H9 (cell line): ENCODE measurements around the gene ERP27. TPM values are rescaled to one million over a fixed set of nuclear protein-coding genes. Genes with fewer than 3 reads are reported as not detected.

Experiments
- DNase-seq: peaks from one replicate; pipeline ENCODE4 v3.0.0-alpha.2; 2017
- H2AFZ ChIP-seq: one replicate; pipeline ENCODE4 v1.6.1; 2013; ENCODE audit warnings: mild to moderate bottlenecking, low read length, control low read depth, moderate library complexity
- H2AK5ac ChIP-seq: 2 replicates; pipeline ENCODE4 v1.6.1; 2013; ENCODE audit warnings: low read length, control low read depth, mixed read lengths; ENCODE audit not compliant: insufficient read length
- H2BK120ac ChIP-seq: one replicate; pipeline ENCODE4 v1.6.1; 2013; ENCODE audit warnings: low read depth, mild to moderate bottlenecking, low read length, control low read depth, inconsistent platforms; ENCODE audit not compliant: poor library complexity, severe bottlenecking
- H2BK12ac ChIP-seq: 2 replicates; pipeline ENCODE4 v1.6.1; 2013; ENCODE audit warnings: low read length, control low read depth, mixed read lengths, low read depth; ENCODE audit not compliant: insufficient read length
- H2BK15ac ChIP-seq: 2 replicates; pipeline ENCODE4 v1.6.1; 2013; ENCODE audit warnings: low read depth, low read length, control low read depth
- H2BK20ac ChIP-seq: one replicate; pipeline ENCODE4 v1.6.1; 2013; ENCODE audit warnings: low read depth, mild to moderate bottlenecking, low read length, control low read depth, inconsistent platforms; ENCODE audit not compliant: poor library complexity, severe bottlenecking
- H2BK5ac ChIP-seq: 2 replicates; pipeline ENCODE4 v1.6.1; 2013; ENCODE audit warnings: low read length, control low read depth, mixed read lengths; ENCODE audit not compliant: insufficient read length
- H3K14ac ChIP-seq: 2 replicates; pipeline ENCODE4 v1.6.1; 2013; ENCODE audit warnings: low read length, control low read depth; ENCODE audit not compliant: insufficient read depth
- H3K18ac ChIP-seq: 2 replicates; pipeline ENCODE4 v1.6.1; 2013; ENCODE audit warnings: low read depth, mild to moderate bottlenecking, mixed read lengths, low read length, control low read depth; ENCODE audit not compliant: insufficient read length
- H3K23ac ChIP-seq: 2 replicates; pipeline ENCODE4 v1.6.1; 2013; ENCODE audit warnings: low read length, control low read depth, mixed read lengths, low read depth; ENCODE audit not compliant: insufficient read length
- H3K23me2 ChIP-seq: 2 replicates; pipeline ENCODE4 v1.6.1; 2013; ENCODE audit warnings: low read depth, mild to moderate bottlenecking, mixed read lengths, low read length, control low read depth; ENCODE audit not compliant: insufficient read length, poor library complexity, severe bottlenecking
- H3K27ac ChIP-seq: 2 replicates; pipeline ENCODE4 v1.5.1; 2013; ENCODE audit warnings: low read length, control low read depth, mixed read lengths, low read depth; ENCODE audit not compliant: insufficient read length
- H3K27me3 ChIP-seq: 2 replicates; pipeline ENCODE4 v1.6.1; 2013; ENCODE audit warnings: low read length, control low read depth, inconsistent platforms; ENCODE audit not compliant: insufficient read depth
- H3K4ac ChIP-seq: 2 replicates; pipeline ENCODE4 v1.6.1; 2013; ENCODE audit warnings: low read depth, mild to moderate bottlenecking, control low read depth, inconsistent platforms, low read length, moderate library complexity
- H3K4me1 ChIP-seq: 2 replicates; pipeline ENCODE4 v1.6.1; 2013; ENCODE audit warnings: low read length, control low read depth, inconsistent platforms; ENCODE audit not compliant: insufficient read depth
- H3K4me2 ChIP-seq: 2 replicates; pipeline ENCODE4 v1.6.1; 2013; ENCODE audit warnings: low read length, control low read depth, mixed read lengths; ENCODE audit not compliant: insufficient read length, insufficient read depth
- H3K56ac ChIP-seq: 2 replicates; pipeline ENCODE4 v1.6.1; 2013; ENCODE audit warnings: low read depth, mild to moderate bottlenecking, mixed read lengths, low read length, control low read depth; ENCODE audit not compliant: insufficient read length
- H3K79me1 ChIP-seq: 2 replicates; pipeline ENCODE4 v1.6.1; 2013; ENCODE audit warnings: low read depth, mild to moderate bottlenecking, moderate library complexity, low read length, control low read depth, inconsistent platforms; ENCODE audit not compliant: insufficient read depth, poor library complexity, severe bottlenecking
- H3K79me2 ChIP-seq: 2 replicates; pipeline ENCODE4 v1.6.1; 2013; ENCODE audit warnings: low read length, control low read depth, inconsistent platforms; ENCODE audit not compliant: insufficient read depth
- H3K9ac ChIP-seq: 2 replicates; pipeline ENCODE4 v1.6.1; 2013; ENCODE audit warnings: low read length, control low read depth, mixed read lengths; ENCODE audit not compliant: insufficient read length; ENCODE audit errors: extremely low read depth
- H3K9me3 ChIP-seq: one replicate; pipeline ENCODE4 v1.6.1; 2013; ENCODE audit warnings: low read depth, low read length, inconsistent platforms; ENCODE audit not compliant: control insufficient read depth
- H3T11ph ChIP-seq: one replicate; pipeline ENCODE4 v1.6.1; 2013; ENCODE audit warnings: mild to moderate bottlenecking, low read length, control low read depth, inconsistent platforms
- H4K20me1 ChIP-seq: one replicate; pipeline ENCODE4 v1.6.1; 2013; ENCODE audit not compliant: control insufficient read depth, insufficient read length, insufficient read depth
- H4K5ac ChIP-seq: 2 replicates; pipeline ENCODE4 v1.6.1; 2013; ENCODE audit warnings: low read depth, mild to moderate bottlenecking, mixed read lengths, low read length, control low read depth; ENCODE audit not compliant: insufficient read length
- H4K8ac ChIP-seq: replicated peaks from 2 replicates; pipeline ENCODE4 v1.6.1; 2013; ENCODE audit warnings: low read length, control low read depth, mixed read lengths, low read depth; ENCODE audit not compliant: insufficient read length
- H4K91ac ChIP-seq: 2 replicates; pipeline ENCODE4 v1.6.1; 2013; ENCODE audit warnings: low read depth, mild to moderate bottlenecking, moderate library complexity, mixed read lengths, low read length, control low read depth; ENCODE audit not compliant: insufficient read length
- H3K27ac Mint-ChIP-seq, 3 experiments: 2 replicates in 2 of 3; 3 replicates in 1 of 3; pipeline ENCODE4 v1.8.0; 2020 to 2021; ENCODE audit warnings: mixed read lengths in 3 of 3, mild to moderate bottlenecking in 1 of 3, moderate library complexity in 1 of 3
- H3K27me3 Mint-ChIP-seq: 2 replicates; pipeline ENCODE4 v1.8.0; 2021; ENCODE audit warnings: low read depth, mild to moderate bottlenecking, moderate library complexity, mixed read lengths
- H3K36me3 Mint-ChIP-seq, 3 experiments: 2 replicates in 2 of 3; 3 replicates in 1 of 3; pipeline ENCODE4 v1.8.0; 2020 to 2021; ENCODE audit warnings: low read depth in 3 of 3, mixed read lengths in 3 of 3; ENCODE audit not compliant: insufficient read depth in 1 of 3
- H3K4me1 Mint-ChIP-seq, 2 experiments: 2 replicates each; pipeline ENCODE4 v1.8.0; 2020; ENCODE audit warnings: mixed read lengths in 2 of 2
- H3K4me3 Mint-ChIP-seq, 2 experiments: 2 replicates in 1 of 2; 3 replicates in 1 of 2; pipeline ENCODE4 v1.8.0; 2020 to 2021; ENCODE audit warnings: mild to moderate bottlenecking in 2 of 2, mixed read lengths in 2 of 2, moderate library complexity in 1 of 2
- H3K9me3 Mint-ChIP-seq, 2 experiments: 2 replicates in 1 of 2; 3 replicates in 1 of 2; pipeline ENCODE4 v1.8.0; 2020; ENCODE audit warnings: mild to moderate bottlenecking in 2 of 2, mixed read lengths in 2 of 2, moderate library complexity in 1 of 2
- WGBS: extraction: QIAGEN DNeasy Blood & Tissue Kit; methylation state at CpG from one replicate; pipeline ENCODE4 v1.1.7; 2013; ENCODE audit warnings: missing lambda C conversion rate, low lambda C conversion rate, mixed read lengths; ENCODE audit not compliant: insufficient read length; ENCODE audit errors: extremely low coverage; 5-methylcytosine and 5-hydroxymethylcytosine counted together
- total RNA-seq: library from RNA; stranded (reverse); gene quantifications from 2 replicates; pipeline ENCODE4 v1.2.1, GENCODE V29; 2021
- TF ChIP-seq, protein P1 (sequence below): fragments of 200-600 bp; sonication (generic); conservative IDR thresholded peaks from 3 replicates; pipeline ENCODE4 v1.8.0; 2021; ENCODE audit warnings: antibody characterized with exemption, mild to moderate bottlenecking

ERP27 gene
- total RNA-seq, 1 experiment from 2014 or later: not detected

DNA sequence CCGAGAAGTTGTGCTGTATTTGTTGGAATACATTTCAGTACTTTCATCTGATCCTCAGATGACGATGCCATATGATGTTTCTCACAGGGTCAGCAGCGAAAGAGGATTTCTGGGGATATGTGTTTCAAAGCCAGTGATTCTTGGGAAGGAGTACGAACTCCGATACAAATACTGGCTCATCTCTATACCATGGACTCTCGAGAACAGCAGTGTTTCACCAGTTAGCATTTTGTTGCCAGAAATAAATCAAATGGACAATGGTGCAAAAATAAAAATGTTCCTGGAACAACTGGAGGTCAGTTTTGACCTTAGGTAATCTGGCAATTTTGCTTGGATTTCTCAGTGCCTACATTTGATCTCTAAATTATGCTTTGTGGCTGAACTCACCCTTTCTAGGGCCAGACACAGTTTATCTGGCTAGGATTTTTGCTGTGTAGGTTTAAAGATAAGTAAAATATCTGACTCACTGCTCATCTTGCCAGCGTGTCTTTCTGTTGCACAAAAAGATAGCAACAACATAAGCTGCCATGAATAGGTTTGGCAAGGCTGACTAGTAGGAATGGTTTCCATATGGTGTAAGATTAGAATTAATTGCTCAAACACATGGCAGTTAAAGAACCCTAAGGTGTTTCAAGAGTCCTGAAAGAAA, 41.7 kb downstream of the ERP27 start:
- Histone ChIP-seq H3K23ac (no peak overlapping the region), H3K79me1 (no peaks in the 10 kb centered on the region), H4K8ac (no peak overlapping the region), H2BK15ac (no peak overlapping the region), H3K14ac (no peak overlapping the region), H2BK5ac (no peak overlapping the region), H2AK5ac (no peak overlapping the region), H2AFZ (no peak overlapping the region), H3K23me2 (no peaks in the 10 kb centered on the region), H3K18ac (no peak overlapping the region), H4K20me1 (no peaks in the 10 kb centered on the region), H2BK120ac (no peak overlapping the region), H3T11ph (no peak overlapping the region), H3K4me1 (peaks cover 2% of the 10 kb centered on the region; the same call in 1 of the 2 replicates), H4K5ac (no peak overlapping the region), H3K9ac (peak overlapping the region; percentile 4), H3K4me2 (no peak overlapping the region), H4K91ac (no peak overlapping the region), H3K27me3 (no peaks in the 10 kb centered on the region), H3K27ac (no peak overlapping the region), H2BK20ac (no peak overlapping the region), H2BK12ac (no peak overlapping the region), H3K56ac (no peak overlapping the region), H3K79me2 (no peaks in the 10 kb centered on the region), H3K9me3 (no peaks in the 10 kb centered on the region), H3K4ac (no peak overlapping the region)
- no CpG with 5 or more reads among the region's 7 CpGs for WGBS
- Mint-ChIP-seq H3K36me3 (no peaks in the 10 kb centered on the region), H3K9me3 (no peaks in the 10 kb centered on the region), H3K27ac (no peak overlapping the region), H3K27me3 (no peaks in the 10 kb centered on the region), H3K4me1 (peaks cover 2 to 8% of the 10 kb centered on the region in 2 experiments; a peak in 3 of 4 replicates), H3K4me3 (no peak overlapping the region)
- TF ChIP-seq, protein P1, sequence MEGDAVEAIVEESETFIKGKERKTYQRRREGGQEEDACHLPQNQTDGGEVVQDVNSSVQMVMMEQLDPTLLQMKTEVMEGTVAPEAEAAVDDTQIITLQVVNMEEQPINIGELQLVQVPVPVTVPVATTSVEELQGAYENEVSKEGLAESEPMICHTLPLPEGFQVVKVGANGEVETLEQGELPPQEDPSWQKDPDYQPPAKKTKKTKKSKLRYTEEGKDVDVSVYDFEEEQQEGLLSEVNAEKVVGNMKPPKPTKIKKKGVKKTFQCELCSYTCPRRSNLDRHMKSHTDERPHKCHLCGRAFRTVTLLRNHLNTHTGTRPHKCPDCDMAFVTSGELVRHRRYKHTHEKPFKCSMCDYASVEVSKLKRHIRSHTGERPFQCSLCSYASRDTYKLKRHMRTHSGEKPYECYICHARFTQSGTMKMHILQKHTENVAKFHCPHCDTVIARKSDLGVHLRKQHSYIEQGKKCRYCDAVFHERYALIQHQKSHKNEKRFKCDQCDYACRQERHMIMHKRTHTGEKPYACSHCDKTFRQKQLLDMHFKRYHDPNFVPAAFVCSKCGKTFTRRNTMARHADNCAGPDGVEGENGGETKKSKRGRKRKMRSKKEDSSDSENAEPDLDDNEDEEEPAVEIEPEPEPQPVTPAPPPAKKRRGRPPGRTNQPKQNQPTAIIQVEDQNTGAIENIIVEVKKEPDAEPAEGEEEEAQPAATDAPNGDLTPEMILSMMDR: no peak
- DNase-seq: no peak
